ENCODE measurements around the gene STX12.
"Not testable (repeated sequence)": the region's sequence is repeated elsewhere in the genome, so short reads cannot be mapped to it uniquely, and the experiment has no call there.

The STX12 gene

DNA sequence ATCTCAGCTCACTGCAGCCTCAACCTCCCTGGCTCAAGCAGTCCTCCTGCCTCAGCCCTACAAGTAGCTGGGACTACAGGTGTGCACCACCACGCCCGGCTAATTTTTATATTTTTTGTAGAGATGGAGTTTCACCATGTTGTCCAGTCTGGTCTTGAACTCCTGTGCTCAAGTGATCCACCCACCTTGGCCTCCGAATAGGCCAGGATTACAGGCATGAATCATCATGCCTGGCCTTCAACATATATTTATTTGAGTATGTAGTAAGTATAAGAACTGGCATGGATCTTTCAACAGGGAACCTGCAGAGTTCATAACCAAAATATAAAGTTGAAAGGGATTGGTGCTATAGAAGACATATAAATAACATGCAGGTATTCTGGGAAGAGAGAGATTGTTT, 2.3 kb downstream of the STX12 start:
- not testable (repeated sequence) for DNase-seq (ENCODE audit: low read depth in 2 of 2)

DNA sequence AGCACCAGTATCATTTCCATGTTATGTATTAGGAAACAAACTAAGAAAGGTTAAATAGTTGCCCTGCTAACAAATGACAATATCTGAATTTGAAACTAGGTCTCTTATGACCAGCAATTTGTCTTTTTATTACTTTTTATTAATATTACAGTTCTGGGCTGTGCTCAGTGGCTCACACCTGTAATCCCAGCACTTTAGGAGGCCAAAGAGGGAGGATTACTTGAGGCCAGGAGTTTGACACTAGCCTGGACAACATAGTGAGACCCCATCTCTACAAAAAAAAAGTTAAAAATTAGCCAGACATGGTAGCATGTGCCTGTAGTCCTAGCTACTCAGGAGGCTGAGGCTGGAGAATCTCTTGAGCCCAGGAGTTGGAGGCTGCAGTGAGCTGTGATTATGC, 3.3 kb downstream of the STX12 start:
- not testable (repeated sequence) for DNase-seq (ENCODE audit: low read depth in 2 of 2)

DNA sequence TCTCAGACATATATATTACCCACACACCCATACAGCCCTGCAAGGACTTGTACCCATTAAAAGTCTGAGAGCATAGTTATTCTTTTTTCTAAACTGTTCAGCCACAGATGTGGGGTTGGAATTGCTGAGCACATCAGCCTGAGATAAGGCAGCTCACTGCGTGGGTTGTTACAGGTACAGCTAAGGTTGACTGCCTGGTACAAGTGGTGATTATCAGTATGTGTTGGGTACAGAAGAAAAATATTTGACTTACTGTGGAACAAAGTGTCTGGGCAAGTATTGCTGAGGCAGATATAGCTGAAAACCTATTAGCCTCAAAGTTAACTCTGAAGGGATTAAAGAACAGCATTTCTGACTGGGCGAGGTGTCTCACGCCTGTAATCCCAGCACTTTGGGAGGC, 5.0 kb downstream of the STX12 start:
- no peak for DNase-seq (ENCODE audit: low read depth in 2 of 2)

DNA sequence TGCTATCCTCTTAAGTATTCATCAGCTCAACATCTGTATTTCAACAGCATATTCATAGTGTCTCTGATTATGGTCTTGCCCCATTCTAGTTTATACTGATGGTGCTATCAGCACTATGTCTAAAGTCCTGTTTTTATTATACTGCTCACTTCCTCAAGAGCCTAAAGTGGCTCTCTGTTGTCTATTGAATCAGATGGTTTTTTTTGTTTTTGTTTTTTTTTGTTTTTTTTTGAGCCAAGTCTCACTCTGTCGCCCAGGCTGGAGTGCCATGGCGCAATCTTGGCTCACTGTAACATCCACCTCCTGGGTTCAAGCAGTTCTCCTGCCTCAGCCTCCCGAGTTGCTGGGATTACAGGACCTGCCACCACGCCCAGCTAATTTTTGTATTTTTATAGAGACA, 6.1 kb downstream of the STX12 start:
- DNase-seq (ENCODE audit: low read depth in 2 of 2), result no peak

- DNase-seq (ENCODE audit: low read depth in 2 of 2), result no peak
Observed at GRCh38 chr1:27782950-27783349, 9.9 kb downstream of the STX12 start.

GRCh38 chr1:27784700-27785099, 11.7 kb downstream of the STX12 start:
- DNase-seq (ENCODE audit: low read depth in 2 of 2), result no peak

DNA sequence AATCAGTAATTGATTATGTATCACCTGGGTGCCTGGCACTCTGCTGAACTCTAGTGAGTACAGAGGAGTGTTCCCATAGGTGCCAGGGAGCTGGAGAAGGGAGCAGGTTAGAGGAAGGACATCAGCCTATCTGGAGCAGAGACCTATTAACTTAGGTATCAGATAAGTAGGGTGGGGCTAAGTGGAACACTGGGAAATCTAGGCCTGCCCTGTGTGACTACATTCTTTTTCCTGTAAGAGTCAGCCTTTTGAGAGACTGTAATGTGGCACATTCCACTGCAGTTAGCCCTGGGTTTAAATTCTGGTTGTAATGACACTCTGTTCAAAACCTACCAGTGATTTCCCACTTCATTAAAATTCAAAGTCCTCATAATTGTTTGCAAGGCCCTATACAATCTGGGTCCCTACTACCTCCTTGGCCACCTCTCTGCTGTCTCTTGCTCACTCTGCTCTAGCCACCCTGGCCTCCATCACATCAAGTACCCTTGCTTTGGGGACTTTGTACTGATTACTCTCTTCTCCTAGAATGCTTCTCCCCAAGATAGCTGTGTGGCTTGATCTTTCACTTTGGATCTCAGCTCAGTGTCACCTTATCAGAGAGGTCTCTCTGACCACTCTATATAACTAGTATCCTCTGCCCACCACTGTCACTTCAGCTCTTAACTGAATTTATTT, 12.9 kb downstream of the STX12 start:
- no peak for DNase-seq (ENCODE audit: low read depth in 2 of 2)

GRCh38 chr1:27787895-27788294, 14.9 kb downstream of the STX12 start:
- no peak for DNase-seq (ENCODE audit: low read depth in 2 of 2)

DNA sequence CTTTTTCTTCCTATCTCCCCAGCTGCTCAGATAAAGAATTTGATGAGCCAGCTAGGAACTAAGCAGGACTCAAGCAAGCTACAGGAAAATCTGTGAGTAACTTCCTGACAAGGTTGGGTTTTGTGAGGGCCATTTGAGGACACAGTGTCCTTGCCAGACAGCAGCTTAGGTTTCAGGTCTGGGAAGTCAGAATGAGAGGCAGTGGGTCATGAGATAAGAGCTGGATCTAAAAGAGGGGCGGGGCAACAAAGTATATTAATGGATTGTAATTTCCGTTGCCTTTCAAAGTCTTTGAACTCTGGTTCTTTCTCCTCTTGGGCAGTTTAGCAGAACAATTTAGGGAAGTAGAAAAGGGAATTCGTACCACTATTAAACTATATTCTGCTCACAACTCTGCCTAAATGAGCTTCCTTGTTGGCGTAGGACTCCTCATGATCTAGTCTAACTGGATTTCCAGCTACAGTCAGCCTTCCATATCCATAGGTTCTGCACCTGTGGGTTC, 16.6 kb downstream of the STX12 start:
- no peak for DNase-seq (ENCODE audit: low read depth in 2 of 2)

DNA sequence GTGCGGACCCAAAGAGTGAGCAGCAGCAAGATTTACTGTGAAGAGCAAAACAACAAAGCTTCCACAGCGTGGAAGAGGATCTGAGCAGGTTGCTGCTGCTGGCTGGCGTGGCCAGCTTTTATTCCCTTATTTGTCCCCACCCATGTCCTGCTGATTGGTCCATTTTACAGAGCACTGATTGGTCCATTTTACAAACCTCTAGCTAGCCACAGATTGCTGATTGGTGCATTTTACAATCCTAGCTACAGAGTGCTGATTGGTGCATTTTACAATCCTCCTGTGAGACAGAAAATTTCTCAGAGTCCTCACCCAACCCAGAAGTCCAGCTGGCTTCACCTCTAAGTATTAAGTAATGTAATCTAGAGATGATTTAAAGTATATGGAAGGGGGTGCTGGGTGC, 17.3 kb downstream of the STX12 start:
- DNase-seq (ENCODE audit: low read depth in 2 of 2), result not testable (repeated sequence)

DNA sequence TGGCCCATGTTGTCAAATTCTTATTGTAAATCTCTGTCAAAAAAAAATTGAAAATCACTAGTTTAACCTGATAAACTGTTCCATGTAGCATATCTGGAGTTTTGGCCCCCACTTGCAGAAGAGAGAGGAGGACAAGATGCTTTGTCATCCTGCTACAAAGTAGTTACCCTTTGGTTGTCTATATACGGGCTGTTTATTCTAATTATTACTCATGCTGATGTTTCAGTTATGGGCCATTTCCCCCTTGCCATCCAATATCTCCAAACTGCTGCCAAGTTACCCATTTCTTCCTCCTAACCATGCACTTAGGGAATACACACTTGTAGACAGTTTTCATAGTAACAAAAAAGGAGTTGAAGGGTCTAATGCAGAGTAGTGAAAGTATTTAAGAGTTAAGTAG, 22.6 kb downstream of the STX12 start:
- no peak for DNase-seq (ENCODE audit: low read depth in 2 of 2)

DNA sequence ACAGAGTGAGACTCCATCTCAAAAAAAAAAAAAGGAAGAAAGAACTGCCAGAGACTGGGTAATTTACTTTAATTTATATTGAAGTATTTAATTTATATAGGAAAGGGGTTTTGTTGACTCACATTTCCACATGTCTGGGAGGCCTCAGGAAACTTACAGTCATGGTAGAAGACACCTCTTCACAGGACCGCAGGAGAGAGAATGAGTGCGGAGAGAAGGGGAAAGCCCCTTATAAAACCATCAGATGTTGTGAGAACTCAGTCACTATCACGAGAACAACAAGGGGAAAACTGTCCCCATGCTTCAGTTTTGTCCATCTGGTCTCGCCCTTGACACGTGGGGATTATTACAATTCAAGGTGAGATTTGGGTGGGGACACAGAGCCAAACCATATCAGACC, 31.8 kb downstream of the STX12 start:
- DNase-seq (ENCODE audit: low read depth in 2 of 2), result no peak

GRCh38 chr1:27806758-27807157, 33.7 kb downstream of the STX12 start:
- no peak for DNase-seq (ENCODE audit: low read depth in 2 of 2)

- DNase-seq (ENCODE audit: low read depth in 2 of 2), result no peak
Observed at GRCh38 chr1:27807385-27807784, 34.4 kb downstream of the STX12 start.

DNA sequence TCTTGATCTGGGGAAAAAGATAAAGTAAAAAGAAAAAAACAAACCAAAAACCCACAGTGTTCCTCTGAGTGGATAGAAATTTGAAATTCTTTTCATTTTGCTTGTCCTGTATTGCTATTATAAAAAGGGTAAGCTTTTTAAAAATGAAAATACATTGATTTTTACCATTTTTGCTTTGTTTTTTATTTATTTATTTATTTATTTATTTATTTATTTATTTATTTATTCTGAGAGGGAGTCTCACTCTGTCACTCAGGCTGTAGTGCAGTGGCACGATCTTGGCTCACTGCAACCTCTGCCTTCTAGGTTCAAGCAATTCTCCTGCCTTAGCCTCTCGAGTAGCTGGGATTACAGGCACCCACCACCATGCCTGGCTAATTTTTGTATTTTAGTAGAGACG, 35.1 kb downstream of the STX12 start:
- DNase-seq (ENCODE audit: low read depth in 2 of 2), result not testable (repeated sequence)

GRCh38 chr1:27809883-27810282, 36.9 kb downstream of the STX12 start:
- DNase-seq (ENCODE audit: low read depth in 2 of 2), result no peak

GRCh38 chr1:27811741-27812500, 38.9 kb downstream of the STX12 start:
- DNase-seq (ENCODE audit: low read depth in 2 of 2), result no peak

DNA sequence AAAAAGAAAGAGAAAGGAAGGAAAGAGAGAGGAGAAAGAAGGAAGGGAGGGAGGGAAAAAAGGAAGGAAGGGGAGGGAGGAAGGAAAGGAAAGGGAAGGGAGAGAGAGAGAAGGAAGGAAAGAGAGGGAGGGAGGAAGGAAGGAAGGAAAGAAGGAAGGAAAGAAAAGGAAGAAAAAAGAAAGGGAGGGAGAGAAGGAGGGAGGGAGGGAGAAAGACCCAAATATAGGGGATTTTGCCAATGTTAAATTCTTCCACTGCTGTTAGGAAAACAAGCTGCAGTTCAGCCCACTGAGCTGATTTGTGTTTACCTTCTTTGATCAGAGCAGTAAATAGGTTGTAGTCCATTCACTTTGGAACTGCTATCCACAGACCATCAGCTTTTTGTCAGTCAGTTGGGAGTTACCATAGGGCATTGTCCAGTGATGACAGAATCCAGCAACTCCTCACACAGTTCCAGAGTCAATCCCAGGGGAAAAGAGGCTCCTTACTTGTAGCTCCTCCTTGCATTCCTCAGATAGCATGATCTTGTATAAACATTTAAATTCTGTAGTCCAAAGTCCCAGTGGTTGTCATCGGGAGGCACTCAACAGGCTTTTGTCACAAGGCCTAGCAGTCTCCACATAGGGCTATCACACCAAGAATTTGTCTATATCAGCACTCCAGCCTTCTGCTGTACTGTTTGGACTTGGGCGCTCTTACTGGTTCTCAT, 44.1 kb downstream of the STX12 start:
- DNase-seq (ENCODE audit: low read depth in 2 of 2), result no peak

DNA sequence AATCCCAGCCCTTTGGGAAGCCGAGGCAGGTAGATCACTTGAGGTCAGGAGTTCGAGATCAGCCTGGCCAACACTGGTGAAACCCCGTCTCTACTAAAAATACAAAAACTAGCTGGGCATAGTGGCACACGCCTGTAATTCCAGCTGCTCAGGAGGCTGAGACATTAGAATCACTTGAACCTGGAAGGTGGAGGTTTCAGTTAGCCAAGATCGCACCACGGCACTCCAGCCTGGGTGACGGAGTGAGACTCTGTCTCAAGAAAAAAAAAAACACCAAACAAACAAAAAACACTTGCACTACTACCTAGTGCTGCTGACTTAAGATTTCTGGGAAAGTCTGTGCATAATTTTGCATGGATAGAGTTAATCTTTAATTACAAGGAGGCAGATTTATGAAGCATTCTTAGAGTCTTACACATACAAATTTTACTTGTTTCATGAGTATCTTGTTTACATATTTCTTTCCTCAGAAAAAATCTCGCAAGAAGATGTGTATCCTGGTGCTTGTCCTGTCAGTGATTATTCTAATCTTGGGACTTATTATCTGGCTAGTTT, 48.8 kb downstream of the STX12 start:
- no peak for DNase-seq (ENCODE audit: low read depth in 2 of 2)

DNA sequence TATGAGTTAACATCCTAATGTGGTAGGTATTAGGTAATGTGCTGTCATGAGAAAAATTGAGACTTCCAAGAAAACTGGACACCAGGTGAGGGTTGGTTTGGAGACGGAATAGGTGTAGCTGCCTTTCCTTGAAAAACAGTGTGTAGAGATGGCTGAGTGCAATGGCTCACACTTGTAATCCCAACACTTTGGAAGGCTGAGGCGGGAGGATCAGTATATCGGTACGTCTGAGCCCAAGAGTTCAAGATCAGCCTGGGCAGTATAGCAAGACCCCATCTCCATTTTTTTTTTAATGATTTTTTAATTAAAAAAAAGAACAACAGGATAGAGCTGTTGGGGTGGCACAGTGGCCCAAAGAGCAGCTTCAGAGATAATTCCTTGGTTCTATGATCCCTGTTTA, 50.8 kb downstream of the STX12 start:
- DNase-seq (ENCODE audit: low read depth in 2 of 2), result no peak

GRCh38 chr1:27824411-27824810, 51.4 kb downstream of the STX12 start:
- DNase-seq (ENCODE audit: low read depth in 2 of 2), result no peak

DNA sequence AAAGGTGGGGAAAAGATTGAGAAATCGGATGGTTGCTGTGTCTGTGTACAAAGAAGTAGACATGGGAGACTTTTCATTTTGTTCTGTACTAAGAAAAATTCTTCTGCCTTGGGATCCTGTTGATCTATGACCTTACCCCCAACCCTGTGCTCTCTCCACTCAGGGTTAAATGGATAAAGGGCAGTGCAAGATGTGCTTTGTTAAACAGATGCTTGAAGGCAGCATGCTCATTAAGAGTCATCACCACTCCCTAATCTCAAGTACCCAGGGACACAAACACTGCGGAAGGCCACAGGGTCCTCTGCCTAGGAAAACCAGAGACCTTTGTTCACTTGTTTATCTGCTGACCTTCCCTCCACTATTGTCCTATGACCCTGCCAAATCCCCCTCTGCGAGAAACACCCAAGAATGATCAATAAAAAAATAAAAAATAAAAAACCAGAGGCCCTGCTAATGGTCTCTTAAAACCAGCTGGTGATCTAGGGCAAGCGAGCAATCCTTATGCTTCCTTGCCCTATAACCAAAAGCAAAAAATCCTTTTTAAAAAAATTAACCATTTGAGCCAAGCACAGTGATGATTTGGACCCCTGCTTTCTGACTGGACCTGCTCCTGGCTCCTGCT, 56.4 kb downstream of the STX12 start:
- DNase-seq (ENCODE audit: low read depth in 2 of 2), result not testable (repeated sequence)
